Measurements from ENCODE around the gene CCR7.

- TF ChIP-seq MAX (IDR thresholded peaks at IDR 0.05) (no peak), RAD21 (IDR thresholded peaks at IDR 0.05; ENCODE audit: low read depth) (no peak), TCF12 (IDR thresholded peaks at IDR 0.05; ENCODE audit: low read depth) (no peak)
Measured at GRCh38 chr17:40555296-40556190, 9.7 kb downstream of the CCR7 start.

Measured in Ishikawa (cell line).